ENCODE results near the gene MSI2. TPM values are rescaled to one million over a fixed set of nuclear protein-coding genes. Genes with fewer than 3 reads are reported as not detected.

Gene MSI2
- total RNA-seq, 2 experiments from 2014 or later = 113 to 114 TPM

- Mint-ChIP-seq H3K9me3 (no peaks in the 10 kb centered on the region), H3K36me3 (no peaks in the 10 kb centered on the region), H3K27ac (no peak overlapping the region), H3K4me1 (peaks cover 3% of the 10 kb centered on the region), H3K4me3 (no peak overlapping the region), H3K27me3 (peaks cover 8% of the 10 kb centered on the region)
- DNase-seq (no peak), ATAC-seq (ENCODE audit: low read depth) (no peak)
- POLR2A ChIA-PET = no interaction called here
Observed at GRCh38 chr17:57723427-57724025, 467.2 kb downstream of the MSI2 start.

GRCh38 chr17:57724026-57724728 is 467.9 kb downstream of the MSI2 start:
- H3K36me3 Mint-ChIP-seq = no peaks in the 10 kb centered on the region
- H3K4me3 Mint-ChIP-seq = no peak overlapping the region
- DNase-seq = no peak
- POLR2A ChIA-PET = no interaction called here
- no peaks in the 10 kb centered on the region for H3K9me3 Mint-ChIP-seq
- H3K27ac Mint-ChIP-seq = no peak overlapping the region
- H3K27me3 Mint-ChIP-seq = peaks cover 3% of the 10 kb centered on the region
- H3K4me1 Mint-ChIP-seq = peaks cover 3% of the 10 kb centered on the region
- ATAC-seq (ENCODE audit: low read depth) = no peak

- Mint-ChIP-seq H3K27me3 (peaks cover 2% of the 10 kb centered on the region), H3K4me1 (peaks cover 3% of the 10 kb centered on the region), H3K27ac (no peak overlapping the region), H3K4me3 (no peak overlapping the region), H3K9me3 (no peaks in the 10 kb centered on the region), H3K36me3 (no peaks in the 10 kb centered on the region)
- no peak for ATAC-seq (ENCODE audit: low read depth)
- POLR2A ChIA-PET = no interaction called here
- DNase-seq = no peak
Observed at GRCh38 chr17:57724729-57725125, 468.4 kb downstream of the MSI2 start.

- no peak overlapping the region for H3K4me3 Mint-ChIP-seq
- no peak for ATAC-seq (ENCODE audit: low read depth)
Observed at GRCh38 chr17:57726213-57726790, 470.0 kb downstream of the MSI2 start.

GRCh38 chr17:57726838-57727237 is 470.5 kb downstream of the MSI2 start:
- Mint-ChIP-seq H3K4me1 (peaks cover 5% of the 10 kb centered on the region), H3K36me3 (no peaks in the 10 kb centered on the region), H3K27ac (no peak overlapping the region), H3K27me3 (peaks cover 8% of the 10 kb centered on the region), H3K9me3 (no peaks in the 10 kb centered on the region), H3K4me3 (no peak overlapping the region)
- DNase-seq = no peak
- ATAC-seq (ENCODE audit: low read depth) = no peak
- POLR2A ChIA-PET = no interaction called here

More at GRCh38 chr17:57726213-57726790, 470.0 kb downstream of the MSI2 start:
- DNase-seq = no peak
- H3K36me3 Mint-ChIP-seq = no peaks in the 10 kb centered on the region
- POLR2A ChIA-PET = no interaction called here
- no peak overlapping the region for H3K27ac Mint-ChIP-seq
- H3K9me3 Mint-ChIP-seq = no peaks in the 10 kb centered on the region
- H3K27me3 Mint-ChIP-seq = peaks cover 5% of the 10 kb centered on the region
- peaks cover 5% of the 10 kb centered on the region for H3K4me1 Mint-ChIP-seq

GRCh38 chr17:57727630-57728175 is 471.4 kb downstream of the MSI2 start:
- Mint-ChIP-seq H3K27ac (no peak overlapping the region), H3K9me3 (no peaks in the 10 kb centered on the region), H3K27me3 (peaks cover 6% of the 10 kb centered on the region), H3K4me3 (no peak overlapping the region), H3K36me3 (no peaks in the 10 kb centered on the region), H3K4me1 (peaks cover 5% of the 10 kb centered on the region)
- DNase-seq (no peak), ATAC-seq (ENCODE audit: low read depth) (no peak)
- POLR2A ChIA-PET = no interaction called here

- no peak overlapping the region for H3K4me3 Mint-ChIP-seq
- DNase-seq (no peak), ATAC-seq (ENCODE audit: low read depth) (no peak)
- POLR2A ChIA-PET = no interaction called here
- H3K27ac Mint-ChIP-seq = no peak overlapping the region
- H3K9me3 Mint-ChIP-seq = no peaks in the 10 kb centered on the region
- H3K4me1 Mint-ChIP-seq = peaks cover 5% of the 10 kb centered on the region
- H3K36me3 Mint-ChIP-seq = no peaks in the 10 kb centered on the region
- peaks cover 10% of the 10 kb centered on the region for H3K27me3 Mint-ChIP-seq
Observed at GRCh38 chr17:57730026-57730701, 473.8 kb downstream of the MSI2 start.

- no peaks in the 10 kb centered on the region for H3K9me3 Mint-ChIP-seq
- no peaks in the 10 kb centered on the region for H3K36me3 Mint-ChIP-seq
- no peak overlapping the region for H3K27ac Mint-ChIP-seq
- no peak for DNase-seq
- peaks cover 4% of the 10 kb centered on the region for H3K4me1 Mint-ChIP-seq
- ATAC-seq (ENCODE audit: low read depth) = no peak
- H3K27me3 Mint-ChIP-seq = peaks cover 10% of the 10 kb centered on the region
- no peak overlapping the region for H3K4me3 Mint-ChIP-seq
- POLR2A ChIA-PET = no interaction called here
Observed at GRCh38 chr17:57732062-57732461, 475.7 kb downstream of the MSI2 start.

GRCh38 chr17:57733085-57733484 is 476.8 kb downstream of the MSI2 start:
- DNase-seq (no peak), ATAC-seq (ENCODE audit: low read depth) (no peak)
- Mint-ChIP-seq H3K9me3 (no peaks in the 10 kb centered on the region), H3K27ac (no peak overlapping the region), H3K36me3 (no peaks in the 10 kb centered on the region), H3K4me1 (peaks cover 4% of the 10 kb centered on the region), H3K4me3 (no peak overlapping the region), H3K27me3 (peaks cover 10% of the 10 kb centered on the region)
- POLR2A ChIA-PET = no interaction called here

Other genes with a start within 250 kb of the MSI2 start
- gene AKAP1, start 171.3 kb upstream of the MSI2 start, total RNA-seq = 10 to 100 TPM; 21.4 to 23.8 TPM